Karpas-422 (cell line): ENCODE data around the gene MLYCD. TPM values are rescaled to one million over a fixed set of nuclear protein-coding genes. Genes with fewer than 3 reads are reported as not detected.

ENCODE experiments used
- DNase-seq: peaks from one replicate; pipeline ENCODE4 v3.0.0-alpha.2; 2015
- H2AFZ ChIP-seq: fragments of 200-600 bp; sonication (generic); 2 replicates; pipeline ENCODE4 v1.6.1; 2014; ENCODE audit warnings: antibody characterized with exemption, low read length, mixed read lengths
- H3K27ac ChIP-seq: fragments of 200-600 bp; sonication (generic); 2 replicates; pipeline ENCODE4 v1.5.1; 2014; ENCODE audit warnings: mild to moderate bottlenecking, low read length, moderate library complexity
- H3K27me3 ChIP-seq: fragments of 200-600 bp; sonication (generic); 2 replicates; pipeline ENCODE4 v1.6.1; 2014; ENCODE audit warnings: low read length, mixed read lengths
- H3K36me3 ChIP-seq: fragments of 200-600 bp; sonication (generic); 2 replicates; pipeline ENCODE4 v1.6.1; 2014; ENCODE audit warnings: low read length, mixed read lengths; ENCODE audit not compliant: insufficient read depth
- H3K4me1 ChIP-seq: fragments of 200-600 bp; sonication (generic); 2 replicates; pipeline ENCODE4 v1.6.1; 2014; ENCODE audit warnings: mild to moderate bottlenecking, low read length, mixed read lengths
- H3K4me2 ChIP-seq: fragments of 200-600 bp; sonication (generic); 2 replicates; pipeline ENCODE4 v1.6.1; 2014; ENCODE audit warnings: low read length, low read depth, mild to moderate bottlenecking; ENCODE audit not compliant: poor library complexity, severe bottlenecking
- H3K4me3 ChIP-seq: fragments of 200-600 bp; sonication (generic); 2 replicates; pipeline ENCODE4 v1.5.1; 2014; ENCODE audit warnings: mild to moderate bottlenecking, antibody characterized with exemption, low read length, mixed read lengths
- H3K79me2 ChIP-seq: fragments of 200-600 bp; sonication (generic); 2 replicates; pipeline ENCODE4 v1.6.1; 2014; ENCODE audit warnings: mild to moderate bottlenecking, low read length, mixed read lengths
- H3K9ac ChIP-seq: fragments of 200-600 bp; sonication (generic); 2 replicates; pipeline ENCODE4 v1.6.0; 2014; ENCODE audit warnings: low read length
- H3K9me2 ChIP-seq: fragments of 200-600 bp; sonication (generic), shearing (Covaris generic); replicated peaks from 2 replicates; pipeline ENCODE4 v1.6.0; 2014; ENCODE audit warnings: mild to moderate bottlenecking, low read length, moderate library complexity; ENCODE audit not compliant: insufficient read depth
- H3K9me3 ChIP-seq: fragments of 300-700, 200-600 bp; sonication (generic); 2 replicates; pipeline ENCODE4 v1.6.1; 2014; ENCODE audit warnings: low read length, mixed read lengths
- H4K20me1 ChIP-seq: fragments of 200-600 bp; sonication (generic); 2 replicates; pipeline ENCODE4 v1.6.1; 2014; ENCODE audit warnings: mild to moderate bottlenecking, antibody characterized with exemption, low read length, low read depth; ENCODE audit not compliant: insufficient read depth
- total RNA-seq: library from RNA; depleted of rRNA; stranded (reverse); fragments of >200 nt; shearing (Covaris generic); gene quantifications from 2 replicates; pipeline ENCODE4 v1.2.3, GENCODE V29; 2014; ENCODE audit warnings: low replicate concordance

Gene MLYCD
- total RNA-seq, 1 experiment from 2014 or later, result 4.7 TPM

DNA sequence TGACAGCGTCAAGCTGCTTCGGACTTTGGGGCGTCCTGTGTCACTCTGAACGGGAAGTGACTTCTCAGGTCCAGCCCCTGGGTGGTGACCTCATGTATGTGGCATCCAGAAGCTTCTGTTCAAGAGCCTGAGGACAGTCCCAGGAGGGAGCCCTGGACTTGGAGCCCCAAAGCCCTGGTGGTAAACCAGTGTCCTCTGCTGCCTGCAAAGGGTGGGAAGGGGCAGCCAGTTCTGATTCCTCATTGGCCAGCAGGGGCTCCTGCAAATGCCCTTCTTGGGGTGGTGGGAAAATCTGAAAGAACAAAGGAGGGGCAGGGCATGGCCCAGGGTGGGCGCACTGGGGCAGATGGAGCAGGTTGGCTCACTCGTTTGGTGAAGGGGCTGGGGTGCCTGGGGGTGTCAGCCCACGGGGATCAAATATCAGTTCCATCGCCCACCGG, 55.7 kb downstream of the MLYCD start:
- H3K4me1 ChIP-seq, result peaks cover 10% of the 10 kb centered on the region
- H2AFZ ChIP-seq, result no peak overlapping the region
- H3K27ac ChIP-seq, result no peak overlapping the region
- H3K36me3 ChIP-seq, result no peaks in the 10 kb centered on the region
- 0 out of 2 replicates have a peak, but pooled peaks cover 3% of the 10 kb centered on the region for H4K20me1 ChIP-seq
- H3K27me3 ChIP-seq, result no peaks in the 10 kb centered on the region
- H3K4me2 ChIP-seq, result no peak overlapping the region
- H3K79me2 ChIP-seq, result no peaks in the 10 kb centered on the region
- H3K9me2 ChIP-seq, result no peaks in the 10 kb centered on the region
- DNase-seq, result no peak
- H3K9me3 ChIP-seq, result no peaks in the 10 kb centered on the region
- H3K4me3 ChIP-seq, result no peak overlapping the region
- no peak overlapping the region for H3K9ac ChIP-seq

DNA sequence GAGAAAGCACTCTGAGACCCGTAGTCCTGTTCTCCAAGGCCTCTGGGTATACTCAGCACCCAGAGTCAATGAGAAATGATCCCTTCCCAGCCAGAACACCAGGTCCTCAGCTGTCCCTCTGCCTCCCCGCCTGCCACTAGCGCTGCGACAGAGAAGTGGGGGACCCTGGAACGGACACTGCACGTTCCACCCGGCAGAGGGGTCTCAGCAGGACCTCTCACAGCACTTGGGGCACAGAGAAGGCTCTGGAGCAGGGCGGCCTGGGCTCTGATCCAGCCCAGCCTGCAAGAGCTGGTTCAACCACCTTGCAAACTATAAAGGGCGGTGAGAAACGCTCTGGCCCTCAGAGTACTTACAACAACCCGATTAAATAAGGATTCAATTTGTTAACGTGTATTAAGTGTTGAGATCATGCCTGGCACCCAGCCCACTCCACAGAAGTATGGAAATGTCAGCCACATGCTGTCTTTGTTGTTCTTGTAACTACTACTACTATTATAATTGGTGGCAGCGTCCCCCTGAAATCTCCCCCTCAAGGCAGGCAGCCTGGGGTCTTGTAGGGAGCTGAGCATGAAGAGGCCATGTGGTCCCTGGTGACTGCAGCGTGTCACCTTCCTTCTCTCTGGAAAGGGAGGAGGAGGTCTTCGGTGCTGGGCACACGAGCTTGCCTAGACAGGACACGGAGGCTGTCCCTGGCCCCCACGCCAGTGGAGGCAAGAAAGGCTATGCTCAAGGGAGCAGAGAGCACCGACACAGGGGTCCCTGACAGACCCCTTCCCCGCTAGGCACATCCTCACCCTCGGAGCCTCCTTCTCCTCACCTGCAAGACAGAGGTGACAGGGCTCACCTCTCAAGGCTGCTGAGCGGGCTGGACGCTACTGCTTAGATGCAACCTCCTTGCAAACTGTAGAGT, 56.6 kb downstream of the MLYCD start:
- DNase-seq, result no peak
- Histone ChIP-seq H3K79me2 (no peaks in the 10 kb centered on the region), H3K27me3 (no peaks in the 10 kb centered on the region), H3K36me3 (no peaks in the 10 kb centered on the region), H3K9me3 (no peaks in the 10 kb centered on the region), H3K9ac (no peak overlapping the region), H2AFZ (no peak overlapping the region), H3K4me1 (peaks cover 10% of the 10 kb centered on the region), H3K9me2 (no peaks in the 10 kb centered on the region), H3K27ac (no peak overlapping the region), H3K4me3 (no peak overlapping the region), H3K4me2 (no peak overlapping the region), H4K20me1 (0 out of 2 replicates have a peak, but pooled peaks cover 3% of the 10 kb centered on the region)

DNA sequence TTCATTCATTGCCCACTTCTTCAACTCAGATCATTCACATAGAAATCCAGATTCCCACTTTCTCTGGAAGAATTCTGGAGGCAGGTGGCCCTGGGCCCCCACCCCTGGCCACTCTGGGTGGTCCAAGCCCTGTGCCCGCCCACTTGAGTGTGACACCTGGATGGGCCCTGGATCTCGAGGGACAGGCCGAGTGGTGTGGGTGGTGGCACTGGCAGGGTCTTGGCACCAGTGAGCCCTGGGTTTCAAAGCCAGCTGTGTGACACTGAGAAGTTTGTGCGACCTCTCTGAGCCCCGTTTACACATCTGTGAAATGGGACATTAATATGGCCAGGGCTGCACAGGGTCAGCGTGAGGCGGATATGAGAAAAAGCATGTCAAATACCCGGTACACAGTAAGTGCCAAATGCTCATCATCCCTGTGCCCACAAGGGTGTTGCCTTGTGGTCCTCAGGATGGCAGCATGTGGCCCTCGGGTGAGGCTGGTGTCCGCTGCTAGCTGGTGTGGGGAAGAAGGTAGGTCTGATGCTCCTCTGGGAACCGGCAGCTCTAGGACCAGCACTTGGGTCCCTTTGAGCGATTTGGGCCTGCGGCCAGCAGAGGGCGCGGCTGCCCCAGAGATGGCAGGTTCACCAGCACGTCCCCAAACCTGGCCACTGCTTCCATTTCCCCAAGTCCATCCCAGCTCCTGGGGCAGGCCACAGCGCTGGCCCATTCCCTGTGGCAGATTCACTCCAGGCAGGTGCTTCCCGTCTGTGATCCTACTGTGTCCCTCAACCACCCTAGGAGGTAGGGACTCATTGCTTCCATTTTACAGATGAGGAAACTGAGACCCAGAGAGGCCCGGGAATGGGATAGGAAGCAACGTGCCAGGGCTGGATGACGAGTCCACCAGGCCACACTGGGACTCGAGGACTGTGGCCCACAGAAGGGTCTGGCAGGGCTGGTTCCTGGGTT, 57.7 kb downstream of the MLYCD start:
- Histone ChIP-seq H3K4me1 (peaks cover 10% of the 10 kb centered on the region), H3K36me3 (no peaks in the 10 kb centered on the region), H3K4me2 (no peak overlapping the region), H4K20me1 (0 out of 2 replicates have a peak, but pooled peaks cover 3% of the 10 kb centered on the region), H3K9me3 (no peaks in the 10 kb centered on the region), H2AFZ (no peak overlapping the region), H3K9ac (no peak overlapping the region), H3K9me2 (no peaks in the 10 kb centered on the region), H3K4me3 (no peak overlapping the region), H3K27ac (no peak overlapping the region), H3K27me3 (no peaks in the 10 kb centered on the region), H3K79me2 (no peaks in the 10 kb centered on the region)
- peak; percentile 91 for DNase-seq

DNA sequence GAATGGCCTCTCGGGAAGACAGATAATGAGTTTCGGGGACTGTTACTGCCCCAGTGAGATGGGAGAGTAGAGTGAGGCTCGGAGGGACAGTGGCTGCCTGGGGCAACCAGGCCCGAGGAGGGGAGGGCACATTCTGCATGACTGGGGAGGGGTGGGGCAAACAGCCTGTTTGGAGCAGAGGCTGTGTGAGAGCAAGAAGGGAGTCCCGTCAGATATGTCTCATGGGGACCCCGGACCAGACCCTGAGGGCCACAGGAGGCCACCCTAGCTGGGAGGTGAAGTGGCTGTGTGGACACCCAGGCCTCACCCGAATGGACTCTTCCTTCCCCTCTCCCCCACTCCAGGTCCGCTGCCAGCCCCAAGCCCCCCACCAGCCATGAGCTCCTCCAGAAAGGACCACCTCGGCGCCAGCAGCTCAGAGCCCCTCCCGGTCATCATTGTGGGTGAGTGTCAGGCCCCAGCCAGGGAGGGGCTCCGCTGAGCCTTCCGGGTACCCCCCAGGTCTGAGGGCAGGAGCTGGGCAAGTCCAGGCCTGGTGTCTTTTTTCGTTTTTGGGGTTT, 58.5 kb downstream of the MLYCD start:
- no peak overlapping the region for H3K27ac ChIP-seq
- 0 out of 2 replicates have a peak, but pooled peaks cover 3% of the 10 kb centered on the region for H4K20me1 ChIP-seq
- no peaks in the 10 kb centered on the region for H3K9me2 ChIP-seq
- H2AFZ ChIP-seq, result no peak overlapping the region
- H3K27me3 ChIP-seq, result no peaks in the 10 kb centered on the region
- peaks cover 10% of the 10 kb centered on the region for H3K4me1 ChIP-seq
- H3K4me2 ChIP-seq, result no peak overlapping the region
- H3K4me3 ChIP-seq, result no peak overlapping the region
- H3K9me3 ChIP-seq, result no peaks in the 10 kb centered on the region
- no peak for DNase-seq
- H3K36me3 ChIP-seq, result no peaks in the 10 kb centered on the region
- H3K79me2 ChIP-seq, result no peaks in the 10 kb centered on the region
- H3K9ac ChIP-seq, result no peak overlapping the region

DNA sequence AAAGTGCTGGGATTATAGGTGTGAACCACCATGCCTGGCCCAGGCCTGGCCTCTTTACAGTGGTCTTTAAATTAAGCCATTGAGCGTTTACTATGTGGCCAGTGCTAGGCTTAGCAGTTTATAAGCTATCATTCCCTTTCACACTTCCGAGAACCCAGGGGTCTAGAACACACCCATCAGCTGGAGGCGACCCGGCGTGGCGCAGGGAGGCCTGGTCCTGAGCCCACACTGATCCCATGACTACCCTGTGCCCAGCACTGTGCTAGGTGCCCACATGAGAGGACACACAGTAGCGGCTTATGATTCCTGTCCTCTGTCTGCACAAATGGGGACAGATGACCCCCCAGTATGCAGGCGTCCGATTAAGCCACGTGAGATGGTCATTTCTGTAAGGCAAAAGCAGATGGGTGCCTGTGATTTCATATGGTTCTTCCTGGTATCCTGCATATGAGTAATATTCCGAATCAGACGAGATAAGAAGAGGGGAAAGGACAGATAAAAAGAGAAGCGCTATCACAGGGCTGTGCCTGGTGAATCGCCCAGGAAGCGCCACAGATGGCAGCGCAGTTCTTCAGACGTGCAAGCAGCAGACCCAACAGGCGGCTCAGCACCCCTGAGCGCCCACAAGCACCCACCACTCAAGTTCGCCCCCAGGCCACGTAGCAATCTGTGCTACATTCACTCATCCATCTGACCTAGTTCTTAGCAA, 59.4 kb downstream of the MLYCD start:
- Histone ChIP-seq H3K27me3 (no peaks in the 10 kb centered on the region), H3K9ac (no peak overlapping the region), H3K9me2 (no peaks in the 10 kb centered on the region), H3K4me2 (no peak overlapping the region), H3K4me1 (peaks cover 2% of the 10 kb centered on the region), H3K79me2 (no peaks in the 10 kb centered on the region), H3K27ac (no peak overlapping the region), H2AFZ (no peak overlapping the region), H3K36me3 (no peaks in the 10 kb centered on the region), H3K4me3 (no peak overlapping the region), H4K20me1 (0 out of 2 replicates have a peak, but pooled peaks cover 3% of the 10 kb centered on the region), H3K9me3 (no peaks in the 10 kb centered on the region)
- DNase-seq, result no peak

DNA sequence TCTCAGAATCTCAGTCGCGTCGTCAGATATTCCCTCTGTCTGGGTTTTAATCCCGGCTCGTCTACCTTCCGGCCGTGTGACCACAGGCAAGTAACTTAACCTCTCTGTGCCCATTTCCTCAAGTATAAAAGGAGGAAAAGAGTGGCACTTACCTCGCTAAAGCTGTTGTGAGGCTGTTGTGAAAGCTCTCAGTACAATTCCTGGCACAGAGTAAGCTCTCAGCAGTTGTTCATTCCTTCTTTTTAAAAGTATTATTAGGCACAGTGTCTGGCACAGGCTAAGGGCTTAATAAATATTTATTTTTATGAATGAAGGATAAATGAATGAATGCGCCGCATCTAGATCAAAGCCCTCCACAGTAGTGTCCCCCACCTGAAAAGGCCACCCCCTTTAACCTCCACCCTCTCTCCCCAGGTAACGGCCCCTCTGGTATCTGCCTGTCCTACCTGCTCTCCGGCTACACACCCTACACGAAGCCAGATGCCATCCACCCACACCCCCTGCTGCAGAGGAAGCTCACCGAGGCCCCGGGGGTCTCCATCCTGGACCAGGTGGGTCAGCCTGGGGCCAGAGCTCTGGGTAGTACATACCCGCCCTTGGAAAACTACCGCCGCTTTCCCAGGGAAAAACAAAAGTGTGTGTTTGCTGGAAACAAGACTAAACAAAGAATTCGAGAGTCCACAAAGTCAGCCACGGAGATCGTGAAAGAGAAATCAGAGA, 60.1 kb downstream of the MLYCD start:
- Histone ChIP-seq H3K27me3 (no peaks in the 10 kb centered on the region), H3K9me2 (no peaks in the 10 kb centered on the region), H3K9ac (no peak overlapping the region), H3K36me3 (no peaks in the 10 kb centered on the region), H3K4me1 (no peaks in the 10 kb centered on the region), H3K4me3 (no peak overlapping the region), H3K9me3 (no peaks in the 10 kb centered on the region), H3K79me2 (no peaks in the 10 kb centered on the region), H3K27ac (no peak overlapping the region), H3K4me2 (no peak overlapping the region), H4K20me1 (0 out of 2 replicates have a peak, but pooled peaks cover 3% of the 10 kb centered on the region), H2AFZ (no peak overlapping the region)
- DNase-seq, result no peak

DNA sequence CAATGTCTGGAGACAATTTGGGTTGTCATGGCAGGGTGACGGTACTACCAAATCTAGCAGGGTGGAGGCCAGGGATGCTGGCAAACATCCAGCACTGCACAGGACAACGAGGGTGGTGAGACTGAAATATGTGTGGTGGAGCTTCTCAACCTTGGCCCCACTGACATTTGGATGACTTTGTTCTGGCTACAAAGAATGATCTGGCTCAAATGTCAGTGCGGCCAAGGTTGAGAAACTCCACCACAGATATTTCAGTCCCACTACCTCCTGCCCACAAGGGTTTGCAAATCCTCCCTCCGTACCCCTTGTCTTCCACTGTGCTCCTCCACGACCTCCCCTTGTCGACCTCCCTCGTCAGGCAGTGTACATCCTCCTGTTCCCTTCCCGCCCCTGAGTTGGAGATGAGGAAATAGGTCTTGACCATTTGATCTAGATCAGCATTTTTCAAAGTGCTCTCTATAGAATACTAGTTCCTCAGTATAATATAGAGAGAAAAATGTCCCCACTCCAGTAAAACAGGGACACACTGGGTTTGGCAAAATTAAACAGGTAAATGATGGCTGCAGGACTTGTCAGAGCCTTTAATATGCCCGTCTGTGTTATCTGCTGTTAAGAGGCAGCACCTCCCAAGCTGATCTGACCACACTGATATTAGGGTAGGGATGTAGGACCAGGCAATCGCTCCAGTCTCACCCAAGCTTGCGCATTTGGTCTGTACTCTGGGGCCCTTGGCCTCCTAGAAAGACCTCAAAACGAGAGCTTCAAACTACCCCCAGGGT, 60.9 kb downstream of the MLYCD start:
- H4K20me1 ChIP-seq, result no peaks in the 10 kb centered on the region
- DNase-seq, result no peak
- no peaks in the 10 kb centered on the region for H3K27me3 ChIP-seq
- H2AFZ ChIP-seq, result no peak overlapping the region
- no peak overlapping the region for H3K27ac ChIP-seq
- no peaks in the 10 kb centered on the region for H3K79me2 ChIP-seq
- no peaks in the 10 kb centered on the region for H3K9me3 ChIP-seq
- H3K36me3 ChIP-seq, result no peaks in the 10 kb centered on the region
- H3K4me2 ChIP-seq, result no peak overlapping the region
- H3K4me1 ChIP-seq, result no peaks in the 10 kb centered on the region
- H3K9me2 ChIP-seq, result no peaks in the 10 kb centered on the region
- no peak overlapping the region for H3K4me3 ChIP-seq
- no peak overlapping the region for H3K9ac ChIP-seq
